Mesodermal cell (in vitro differentiated cells): ENCODE results near the gene TAGAP.

Source experiments
- H3K27ac ChIP-seq: 2 replicates; pipeline ENCODE4 v1.7.0; 2013; ENCODE audit warnings: mild to moderate bottlenecking, low read depth, low read length, moderate library complexity; ENCODE audit not compliant: severe bottlenecking
- H3K36me3 ChIP-seq: 2 replicates; pipeline ENCODE4 v1.7.1; 2013; ENCODE audit warnings: mild to moderate bottlenecking, low read length, moderate library complexity; ENCODE audit not compliant: control insufficient read depth, insufficient read depth
- H3K4me1 ChIP-seq: one replicate; pipeline ENCODE4 v1.7.1; 2013; ENCODE audit warnings: mild to moderate bottlenecking, low read length; ENCODE audit not compliant: insufficient read depth, control insufficient read depth, poor library complexity, severe bottlenecking
- H3K4me3 ChIP-seq: 2 replicates; pipeline ENCODE4 v1.7.0; 2013; ENCODE audit warnings: low read length, control low read depth, mild to moderate bottlenecking; ENCODE audit not compliant: insufficient read depth, poor library complexity, severe bottlenecking; ENCODE audit errors: extremely low read depth
- H3K9me3 ChIP-seq: 2 replicates; pipeline ENCODE4 v1.7.1; 2013; ENCODE audit warnings: mild to moderate bottlenecking, low read length, moderate library complexity; ENCODE audit not compliant: control insufficient read depth
- WGBS, 2 experiments: methylation state at CpG; one replicate each; pipeline ENCODE4 v1.1.5; 2013; ENCODE audit warnings: missing lambda C conversion rate in 2 of 2; ENCODE audit not compliant: insufficient coverage in 2 of 2; 5-methylcytosine and 5-hydroxymethylcytosine counted together

Gene TAGAP

DNA sequence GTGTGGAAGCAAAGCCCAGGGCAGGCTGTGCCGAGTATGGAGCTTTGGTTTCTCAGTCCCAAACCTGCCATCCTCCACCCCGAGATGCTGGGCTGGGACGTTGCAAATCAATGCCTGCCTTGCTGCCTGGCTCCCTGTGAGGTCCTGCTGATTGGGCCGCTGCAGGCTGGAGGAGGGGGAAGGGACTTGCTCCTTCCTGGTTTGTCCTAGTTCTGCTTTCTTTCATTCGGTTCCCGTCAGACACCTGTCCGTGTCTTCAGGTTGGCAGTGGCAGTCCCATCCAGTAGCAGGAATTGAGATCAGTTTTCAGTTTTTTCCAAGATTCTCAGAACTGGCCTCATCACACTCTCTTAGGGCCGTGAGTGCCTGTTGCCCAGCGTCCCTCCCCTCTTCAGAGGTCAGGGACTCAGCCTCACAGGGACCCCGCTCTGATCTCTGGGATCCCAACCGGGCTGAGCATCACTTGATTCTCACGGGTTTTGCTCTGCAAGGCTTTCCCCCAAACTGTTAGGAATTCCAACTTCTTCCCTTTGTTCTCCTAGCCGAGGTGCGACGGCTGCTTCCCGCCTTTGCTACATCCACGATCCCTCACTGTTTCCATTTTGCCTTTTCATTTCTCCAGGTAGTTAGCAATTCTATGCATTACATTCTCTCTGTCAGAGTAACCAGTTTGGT is 24.2 kb upstream of the TAGAP start:
- no peak overlapping the region for H3K4me3 ChIP-seq
- no peaks in the 10 kb centered on the region for H3K36me3 ChIP-seq
- no peaks in the 10 kb centered on the region for H3K4me1 ChIP-seq
- H3K27ac ChIP-seq = no peak overlapping the region
- 52 to 58% methylated on average over 11 to 17 of the region's 17 CpGs for WGBS, 2 experiments
- no peaks in the 10 kb centered on the region for H3K9me3 ChIP-seq

DNA sequence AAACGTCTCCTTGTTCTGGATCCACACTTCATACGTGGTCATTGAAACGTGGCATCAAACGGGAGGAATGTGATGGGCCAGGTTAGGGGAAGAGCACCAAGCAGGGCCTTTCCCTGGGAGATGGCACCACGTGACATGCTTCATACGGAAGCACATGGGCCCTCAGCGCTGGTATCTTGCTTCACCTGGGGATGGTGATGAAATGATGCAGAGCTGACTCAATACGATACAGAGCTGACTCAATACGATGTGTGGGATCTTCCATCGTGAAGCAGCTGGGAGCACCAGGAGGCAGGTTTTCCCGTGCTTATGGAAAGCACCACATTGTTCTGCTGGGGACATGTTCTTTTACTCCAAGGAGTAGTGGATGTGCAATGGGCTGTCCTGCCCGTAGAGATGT is 22.5 kb upstream of the TAGAP start:
- H3K4me1 ChIP-seq = no peaks in the 10 kb centered on the region
- no peaks in the 10 kb centered on the region for H3K36me3 ChIP-seq
- H3K27ac ChIP-seq = no peak overlapping the region
- H3K9me3 ChIP-seq = no peaks in the 10 kb centered on the region
- no peak overlapping the region for H3K4me3 ChIP-seq
- WGBS, 2 experiments = 94 to 96% methylated on average over 12 of the region's 12 CpGs

- no peak overlapping the region for H3K4me3 ChIP-seq
- no peaks in the 10 kb centered on the region for H3K9me3 ChIP-seq
- no peak overlapping the region for H3K27ac ChIP-seq
- H3K36me3 ChIP-seq = no peaks in the 10 kb centered on the region
- no peaks in the 10 kb centered on the region for H3K4me1 ChIP-seq
- WGBS, 2 experiments = 72 to 93% methylated on average over 2 to 3 of the region's 3 CpGs
These were observed 21.7 kb upstream of the TAGAP start for GRCh38 chr6:159066483-159066882.

DNA sequence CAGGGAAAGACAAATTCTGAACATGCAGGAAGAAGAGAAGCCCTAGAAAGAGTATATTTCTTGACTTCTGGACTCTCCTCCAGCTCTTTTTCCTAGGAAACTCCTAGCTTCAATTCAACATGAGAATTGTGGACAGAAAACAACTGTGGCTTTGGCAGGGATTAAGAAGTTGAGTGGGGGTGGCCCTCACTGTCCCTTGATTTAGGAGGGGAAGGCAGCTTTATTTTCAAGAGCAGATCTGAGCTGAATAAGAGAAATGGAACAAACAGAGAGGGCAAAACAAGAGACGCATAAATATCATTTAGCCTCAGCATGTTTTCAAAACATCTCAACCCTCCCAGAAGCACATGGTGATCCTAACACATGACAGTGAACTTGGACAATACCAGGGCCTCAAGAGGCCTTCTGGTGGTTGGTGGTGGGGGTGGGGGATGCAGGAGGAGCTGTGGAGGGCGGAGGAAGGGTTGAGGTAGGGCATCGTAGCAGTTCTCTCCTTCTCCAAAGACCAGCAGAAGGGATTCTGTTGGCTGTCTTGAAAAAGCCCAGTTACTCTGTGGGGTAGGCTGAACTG is 21.1 kb upstream of the TAGAP start:
- no peaks in the 10 kb centered on the region for H3K4me1 ChIP-seq
- H3K36me3 ChIP-seq = no peaks in the 10 kb centered on the region
- H3K27ac ChIP-seq = no peak overlapping the region
- no CpG with 5 or more reads among the region's 3 CpGs for WGBS, 2 experiments
- H3K4me3 ChIP-seq = no peak overlapping the region
- no peaks in the 10 kb centered on the region for H3K9me3 ChIP-seq

DNA sequence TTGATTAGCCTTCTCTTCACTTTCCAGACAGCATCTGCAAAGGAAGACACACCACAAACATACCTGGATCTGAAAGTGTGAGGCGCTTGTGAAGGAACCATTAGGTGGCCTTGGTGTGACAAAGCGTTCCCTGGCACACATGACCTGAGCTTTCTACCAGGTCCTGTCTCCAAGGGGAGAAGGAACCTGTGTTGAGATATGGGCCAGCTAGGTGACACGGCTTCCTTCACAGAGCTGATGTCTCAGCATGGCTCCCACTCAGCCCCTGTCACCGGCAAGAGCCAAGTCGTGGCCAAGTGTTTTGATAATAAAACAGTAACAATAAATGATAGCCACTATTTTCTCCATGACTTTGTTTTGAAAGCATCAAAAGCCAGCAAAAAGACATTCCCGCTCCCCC is 20.3 kb upstream of the TAGAP start:
- WGBS, 2 experiments = 100% methylated on average over 2 of the region's 6 CpGs; no CpG with 5 or more reads in 1 of the 2 experiments
- H3K4me3 ChIP-seq = no peak overlapping the region
- no peaks in the 10 kb centered on the region for H3K9me3 ChIP-seq
- H3K36me3 ChIP-seq = no peaks in the 10 kb centered on the region
- no peaks in the 10 kb centered on the region for H3K4me1 ChIP-seq
- no peak overlapping the region for H3K27ac ChIP-seq

GRCh38 chr6:159064477-159064876 is 19.7 kb upstream of the TAGAP start:
- Histone ChIP-seq H3K36me3 (no peaks in the 10 kb centered on the region), H3K4me1 (no peaks in the 10 kb centered on the region), H3K27ac (no peak overlapping the region), H3K9me3 (no peaks in the 10 kb centered on the region), H3K4me3 (no peak overlapping the region)
- WGBS, 2 experiments = 84 to 90% methylated on average over 8 of the region's 8 CpGs

GRCh38 chr6:159063549-159063948 is 18.8 kb upstream of the TAGAP start:
- Histone ChIP-seq H3K4me3 (no peak overlapping the region), H3K36me3 (no peaks in the 10 kb centered on the region)
- 87 to 91% methylated on average over 6 of the region's 6 CpGs for WGBS, 2 experiments

DNA sequence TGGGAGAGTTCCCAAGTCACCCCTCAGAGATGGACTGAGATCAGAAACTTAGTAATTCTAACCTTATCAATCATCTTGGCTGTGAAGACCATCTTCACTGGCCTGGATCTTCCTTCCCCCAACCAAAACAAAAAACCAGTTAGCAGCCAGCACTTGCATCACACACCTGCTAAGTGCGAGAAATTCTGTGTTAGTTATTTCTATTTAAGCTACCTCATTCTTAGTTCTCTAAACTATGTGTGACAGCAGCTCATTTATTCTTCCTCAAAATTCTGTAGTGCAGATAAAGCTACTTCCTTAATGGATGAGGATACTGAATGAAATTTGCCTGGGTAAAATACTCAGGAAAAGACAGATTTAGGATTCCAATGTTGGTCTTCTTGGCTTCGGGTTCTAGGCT is 18.2 kb upstream of the TAGAP start:
- no peak overlapping the region for H3K4me3 ChIP-seq
- 80 to 86% methylated on average over 1 of the region's 2 CpGs for WGBS, 2 experiments

More at GRCh38 chr6:159063549-159063948, 18.8 kb upstream of the TAGAP start:
- Histone ChIP-seq H3K9me3 (no peaks in the 10 kb centered on the region), H3K4me1 (no peaks in the 10 kb centered on the region), H3K27ac (no peak overlapping the region)

GRCh38 chr6:159062564-159062945 is 17.8 kb upstream of the TAGAP start:
- WGBS, 2 experiments = 87 to 97% methylated on average over 3 of the region's 3 CpGs
- Histone ChIP-seq H3K36me3 (no peaks in the 10 kb centered on the region), H3K27ac (no peak overlapping the region), H3K4me3 (no peak overlapping the region), H3K4me1 (no peaks in the 10 kb centered on the region), H3K9me3 (no peaks in the 10 kb centered on the region)

More for the DNA sequence above, 18.2 kb upstream of the TAGAP start:
- Histone ChIP-seq H3K27ac (no peak overlapping the region), H3K9me3 (no peaks in the 10 kb centered on the region), H3K36me3 (no peaks in the 10 kb centered on the region), H3K4me1 (no peaks in the 10 kb centered on the region)

DNA sequence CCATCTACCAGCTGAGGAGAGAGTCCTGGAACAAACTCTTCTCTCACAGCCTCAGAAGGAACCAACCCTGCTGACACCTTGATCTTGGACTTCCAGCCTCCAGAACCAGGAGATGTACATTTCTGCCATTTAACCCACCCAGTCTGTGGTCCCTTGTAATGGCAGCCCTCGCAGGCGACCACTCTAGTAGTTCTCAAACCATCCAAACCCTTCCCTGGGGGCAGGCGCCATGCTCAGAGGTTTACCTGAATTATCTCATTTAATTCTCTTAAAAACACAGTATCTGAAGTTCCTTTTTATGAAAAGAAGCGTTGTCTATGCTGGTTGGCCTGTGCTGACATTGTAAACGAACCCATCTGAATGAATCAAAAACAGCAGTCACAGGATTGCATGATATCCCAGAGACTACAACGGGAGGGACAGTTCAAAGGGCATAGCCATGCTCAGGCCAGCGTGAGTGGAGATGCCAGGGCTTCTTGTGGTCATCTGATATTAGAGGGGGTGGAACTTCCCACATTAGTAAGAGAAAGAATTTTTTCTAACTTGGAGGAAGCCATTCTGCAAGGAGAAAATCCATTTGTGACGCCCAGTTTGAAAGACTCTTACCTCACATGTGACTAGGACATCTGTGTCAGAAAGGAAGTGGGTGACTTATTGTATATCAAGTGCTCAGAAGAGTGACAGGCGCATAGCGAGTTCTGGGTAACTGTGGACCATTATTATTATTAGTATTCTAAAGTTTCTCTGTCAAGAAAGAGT is 17.2 kb upstream of the TAGAP start:
- Histone ChIP-seq H3K4me1 (no peaks in the 10 kb centered on the region), H3K4me3 (no peak overlapping the region), H3K36me3 (no peaks in the 10 kb centered on the region), H3K27ac (no peak overlapping the region), H3K9me3 (no peaks in the 10 kb centered on the region)
- 89 to 92% methylated on average over 6 of the region's 10 CpGs for WGBS, 2 experiments

- WGBS, 2 experiments = 93 to 99% methylated on average over 6 to 7 of the region's 7 CpGs
- Histone ChIP-seq H3K4me1 (no peaks in the 10 kb centered on the region), H3K27ac (no peak overlapping the region), H3K36me3 (no peaks in the 10 kb centered on the region), H3K4me3 (no peak overlapping the region), H3K9me3 (no peaks in the 10 kb centered on the region)
These were observed 16.4 kb upstream of the TAGAP start for GRCh38 chr6:159061146-159061545.
